Peyer's patch (tissue), 4 donors: ENCODE measurements around the gene RBM19. TPM values are rescaled to one million over a fixed set of nuclear protein-coding genes. Genes with fewer than 3 reads are reported as not detected.

ENCODE experiments used
- DNase-seq, 3 donors: peaks; one replicate each; pipeline ENCODE4 v3.0.0-alpha.2; 2017 to 2019
- H3K27ac ChIP-seq, 4 donors: fragments of 200-600 bp; sonication (generic); one replicate each; pipeline ENCODE4 v1.5.1; 2016 to 2019
- H3K27me3 ChIP-seq, 2 donors: fragments of 200-600 bp; sonication (generic); one replicate each; pipeline ENCODE4 v1.5.1; 2019
- H3K36me3 ChIP-seq, 3 donors: fragments of 200-600 bp; sonication (generic); one replicate each; pipeline ENCODE4 v1.5.1; 2016 to 2019
- H3K4me1 ChIP-seq, 4 donors: fragments of 200-600 bp; sonication (generic); one replicate each; pipeline ENCODE4 v1.5.1; 2016 to 2019
- H3K4me3 ChIP-seq, 4 donors: fragments of 200-600 bp; sonication (generic); 1 replicate in 3 of 4; 2 replicates in 1 of 4; pipeline ENCODE4 v1.5.1; 2016 to 2019; ENCODE audit warnings: mild to moderate bottlenecking in 1 of 4
- H3K9me3 ChIP-seq, 4 donors: fragments of 200-600 bp; sonication (generic); one replicate each; pipeline ENCODE4 v1.5.1; 2016 to 2019; ENCODE audit warnings: mild to moderate bottlenecking in 1 of 4
- POLR2A ChIP-seq, 2 donors: fragments of 450-650 bp; IDR thresholded peaks; one replicate each; pipeline ENCODE4 v1.5.1; 2017; ENCODE audit warnings: antibody characterized with exemption in 2 of 2, mild to moderate bottlenecking in 2 of 2, moderate library complexity in 2 of 2
- total RNA-seq, 4 donors: library from RNA; depleted of rRNA; stranded (reverse); fragments of >200 nt; gene quantifications; one replicate each; pipeline ENCODE4 v1.1.0, GENCODE V29; 2016
- TF ChIP-seq, protein P1 (sequence below), 6 experiments: fragments of 450-650 bp in 4 of 6; fragments of 200-600 bp in 2 of 6; sonication (generic) in 1 of 6; IDR thresholded peaks; one replicate each; pipeline ENCODE4 v1.5.1; 2017 to 2019; ENCODE audit warnings: antibody characterized with exemption in 6 of 6, mild to moderate bottlenecking in 3 of 6, moderate library complexity in 1 of 6

The RBM19 gene
- total RNA-seq, 4 donors from 2014 or later = 20.7 to 178 (median 48.0) TPM

DNA sequence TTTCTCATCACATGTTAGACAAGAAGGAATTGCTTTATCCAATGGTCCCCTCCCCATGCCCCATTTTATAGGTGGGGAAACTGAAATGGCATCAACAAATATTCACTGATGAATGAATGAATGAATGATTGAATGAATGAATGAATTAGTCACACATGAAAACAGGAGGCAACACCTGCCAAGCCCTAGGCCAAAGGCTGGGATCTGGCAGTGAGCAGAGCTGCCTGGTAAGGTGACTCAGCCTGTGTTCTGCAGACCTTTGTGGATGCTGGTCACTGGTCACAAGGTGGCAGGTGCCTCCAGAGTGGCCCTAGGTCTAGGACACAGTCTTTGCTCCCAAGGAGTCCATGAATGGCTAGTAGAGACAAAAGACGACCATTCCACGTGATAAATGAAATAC lies 188.4 kb downstream of the RBM19 start:
- Histone ChIP-seq H3K27me3 (no peaks in the 10 kb centered on the region), H3K4me3 (no peak overlapping the region), H3K4me1 (no peaks in the 10 kb centered on the region), H3K27ac (no peak overlapping the region), H3K36me3 (no peaks in the 10 kb centered on the region), H3K9me3 (no peaks in the 10 kb centered on the region)
- no peak for DNase-seq
- TF ChIP-seq POLR2A (IDR thresholded peaks at IDR 0.05) = no peak
- TF ChIP-seq, protein P1, sequence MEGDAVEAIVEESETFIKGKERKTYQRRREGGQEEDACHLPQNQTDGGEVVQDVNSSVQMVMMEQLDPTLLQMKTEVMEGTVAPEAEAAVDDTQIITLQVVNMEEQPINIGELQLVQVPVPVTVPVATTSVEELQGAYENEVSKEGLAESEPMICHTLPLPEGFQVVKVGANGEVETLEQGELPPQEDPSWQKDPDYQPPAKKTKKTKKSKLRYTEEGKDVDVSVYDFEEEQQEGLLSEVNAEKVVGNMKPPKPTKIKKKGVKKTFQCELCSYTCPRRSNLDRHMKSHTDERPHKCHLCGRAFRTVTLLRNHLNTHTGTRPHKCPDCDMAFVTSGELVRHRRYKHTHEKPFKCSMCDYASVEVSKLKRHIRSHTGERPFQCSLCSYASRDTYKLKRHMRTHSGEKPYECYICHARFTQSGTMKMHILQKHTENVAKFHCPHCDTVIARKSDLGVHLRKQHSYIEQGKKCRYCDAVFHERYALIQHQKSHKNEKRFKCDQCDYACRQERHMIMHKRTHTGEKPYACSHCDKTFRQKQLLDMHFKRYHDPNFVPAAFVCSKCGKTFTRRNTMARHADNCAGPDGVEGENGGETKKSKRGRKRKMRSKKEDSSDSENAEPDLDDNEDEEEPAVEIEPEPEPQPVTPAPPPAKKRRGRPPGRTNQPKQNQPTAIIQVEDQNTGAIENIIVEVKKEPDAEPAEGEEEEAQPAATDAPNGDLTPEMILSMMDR (IDR thresholded peaks at IDR 0.05) = no peak

GRCh38 chr12:113776536-113776935 lies 189.6 kb downstream of the RBM19 start:
- DNase-seq = no peak
- Histone ChIP-seq H3K27me3 (no peaks in the 10 kb centered on the region), H3K9me3 (no peaks in the 10 kb centered on the region), H3K4me3 (no peak overlapping the region), H3K36me3 (no peaks in the 10 kb centered on the region), H3K27ac (no peak overlapping the region), H3K4me1 (no peaks in the 10 kb centered on the region)
- TF ChIP-seq, protein P1 (IDR thresholded peaks at IDR 0.05) = no peak
- TF ChIP-seq POLR2A (IDR thresholded peaks at IDR 0.05) = no peak

DNA sequence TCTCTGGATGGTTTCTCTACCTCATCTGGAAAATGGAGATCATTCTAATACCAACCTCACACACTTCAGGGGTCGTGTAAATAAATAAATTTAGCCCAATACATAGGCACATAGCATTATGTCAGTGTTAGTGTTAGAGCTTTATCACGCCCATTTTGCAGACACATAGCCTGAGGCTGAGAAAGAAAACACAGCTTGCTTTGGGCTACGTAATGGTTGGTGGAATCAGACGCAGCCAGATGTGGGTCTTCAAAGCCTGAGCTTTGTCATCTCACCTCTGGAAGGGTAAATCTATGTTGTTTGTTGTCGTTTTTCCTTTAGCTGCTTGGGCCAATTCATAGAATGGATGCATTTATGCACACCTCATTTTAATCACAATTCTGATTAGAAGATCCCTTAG lies 191.6 kb downstream of the RBM19 start:
- Histone ChIP-seq H3K27ac (no peak overlapping the region), H3K4me1 (no peaks in the 10 kb centered on the region), H3K4me3 (no peak overlapping the region), H3K27me3 (no peaks in the 10 kb centered on the region), H3K36me3 (no peaks in the 10 kb centered on the region), H3K9me3 (no peaks in the 10 kb centered on the region)
- TF ChIP-seq, protein P1 (IDR thresholded peaks at IDR 0.05) = no peak
- no peak for TF ChIP-seq POLR2A (IDR thresholded peaks at IDR 0.05)
- no peak for DNase-seq

DNA sequence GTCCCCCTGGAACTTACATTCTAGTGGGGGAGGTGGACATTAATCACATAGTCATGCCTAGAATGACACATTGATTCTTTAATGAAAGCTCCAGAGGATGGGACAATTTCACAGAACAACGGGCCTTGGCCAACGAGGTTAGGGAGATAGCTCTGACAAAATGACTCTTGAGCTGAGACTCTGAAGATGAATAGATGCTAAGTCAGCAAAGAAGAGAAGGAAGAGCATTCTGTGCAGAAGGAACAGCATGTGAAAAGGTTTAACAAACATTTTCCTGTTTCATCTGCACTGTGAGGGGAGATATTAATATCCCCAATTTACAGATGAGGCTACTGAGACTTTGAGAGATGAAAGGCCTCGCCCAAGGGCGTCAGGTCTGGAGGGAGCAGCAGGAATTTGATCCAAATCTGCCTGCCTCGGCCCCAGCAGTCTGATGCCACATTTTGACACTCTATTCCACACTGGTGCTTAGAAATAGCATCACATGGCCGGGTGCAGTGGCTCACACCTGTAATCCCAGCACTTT lies 193.6 kb downstream of the RBM19 start:
- H3K36me3 ChIP-seq = no peaks in the 10 kb centered on the region
- H3K27ac ChIP-seq = no peak overlapping the region
- no peak for DNase-seq
- H3K4me3 ChIP-seq = no peak overlapping the region
- no peak for TF ChIP-seq POLR2A (IDR thresholded peaks at IDR 0.05)
- TF ChIP-seq, protein P1 (IDR thresholded peaks at IDR 0.05) = no peak
- no peaks in the 10 kb centered on the region for H3K27me3 ChIP-seq
- no peaks in the 10 kb centered on the region for H3K9me3 ChIP-seq
- no peaks in the 10 kb centered on the region for H3K4me1 ChIP-seq

- DNase-seq = no peak
- no peaks in the 10 kb centered on the region for H3K9me3 ChIP-seq
- H3K4me3 ChIP-seq = no peak overlapping the region
- peaks cover 0 to 4% of the 10 kb centered on the region in 2 donors for H3K27me3 ChIP-seq
- TF ChIP-seq, protein P1 (IDR thresholded peaks at IDR 0.05) = no peak
- no peak for TF ChIP-seq POLR2A (IDR thresholded peaks at IDR 0.05)
- no peak overlapping the region for H3K27ac ChIP-seq
- H3K4me1 ChIP-seq = no peaks in the 10 kb centered on the region
- no peaks in the 10 kb centered on the region for H3K36me3 ChIP-seq
Observed at GRCh38 chr12:113770389-113770865, 195.7 kb downstream of the RBM19 start.

DNA sequence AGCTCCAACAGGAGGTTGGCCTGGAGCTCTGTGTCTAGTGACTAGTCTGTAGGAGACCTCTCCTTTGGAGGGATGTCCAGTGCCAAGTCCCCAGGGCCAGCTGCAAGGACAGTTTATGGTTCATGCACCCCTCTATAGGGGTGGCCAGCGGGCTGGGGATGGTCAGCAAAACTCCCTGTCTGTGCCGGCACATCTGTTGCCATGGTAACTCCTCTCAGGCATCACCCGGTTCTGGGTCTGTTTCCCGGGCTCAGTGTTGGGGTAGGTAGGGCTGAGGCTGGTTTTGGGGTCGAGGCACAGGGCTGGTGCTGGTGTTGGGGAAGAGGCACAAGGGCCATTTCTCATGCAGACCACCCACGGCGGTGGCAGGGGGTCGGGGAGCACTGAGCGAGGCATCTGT lies 196.8 kb downstream of the RBM19 start:
- H3K27me3 ChIP-seq = peaks cover 0 to 4% of the 10 kb centered on the region in 2 donors
- H3K36me3 ChIP-seq = no peaks in the 10 kb centered on the region
- H3K9me3 ChIP-seq = no peaks in the 10 kb centered on the region
- no peak overlapping the region for H3K27ac ChIP-seq
- no peaks in the 10 kb centered on the region for H3K4me1 ChIP-seq
- TF ChIP-seq, protein P1 (IDR thresholded peaks at IDR 0.05) = no peak
- no peak for TF ChIP-seq POLR2A (IDR thresholded peaks at IDR 0.05)
- no peak overlapping the region for H3K4me3 ChIP-seq
- DNase-seq = no peak
